GM18858 (cell line): Measurements from ENCODE around the gene ATXN7.
A peak's percentile ranks its signal among the peaks of the same experiment; 100 is the strongest.

Experiments
- ATAC-seq: cut with Tn5 transposase; IDR thresholded peaks from one replicate; pipeline ENCODE4 v1.9.1; 2021; ENCODE audit not compliant: unreplicated experiment

The ATXN7 gene, protein sequence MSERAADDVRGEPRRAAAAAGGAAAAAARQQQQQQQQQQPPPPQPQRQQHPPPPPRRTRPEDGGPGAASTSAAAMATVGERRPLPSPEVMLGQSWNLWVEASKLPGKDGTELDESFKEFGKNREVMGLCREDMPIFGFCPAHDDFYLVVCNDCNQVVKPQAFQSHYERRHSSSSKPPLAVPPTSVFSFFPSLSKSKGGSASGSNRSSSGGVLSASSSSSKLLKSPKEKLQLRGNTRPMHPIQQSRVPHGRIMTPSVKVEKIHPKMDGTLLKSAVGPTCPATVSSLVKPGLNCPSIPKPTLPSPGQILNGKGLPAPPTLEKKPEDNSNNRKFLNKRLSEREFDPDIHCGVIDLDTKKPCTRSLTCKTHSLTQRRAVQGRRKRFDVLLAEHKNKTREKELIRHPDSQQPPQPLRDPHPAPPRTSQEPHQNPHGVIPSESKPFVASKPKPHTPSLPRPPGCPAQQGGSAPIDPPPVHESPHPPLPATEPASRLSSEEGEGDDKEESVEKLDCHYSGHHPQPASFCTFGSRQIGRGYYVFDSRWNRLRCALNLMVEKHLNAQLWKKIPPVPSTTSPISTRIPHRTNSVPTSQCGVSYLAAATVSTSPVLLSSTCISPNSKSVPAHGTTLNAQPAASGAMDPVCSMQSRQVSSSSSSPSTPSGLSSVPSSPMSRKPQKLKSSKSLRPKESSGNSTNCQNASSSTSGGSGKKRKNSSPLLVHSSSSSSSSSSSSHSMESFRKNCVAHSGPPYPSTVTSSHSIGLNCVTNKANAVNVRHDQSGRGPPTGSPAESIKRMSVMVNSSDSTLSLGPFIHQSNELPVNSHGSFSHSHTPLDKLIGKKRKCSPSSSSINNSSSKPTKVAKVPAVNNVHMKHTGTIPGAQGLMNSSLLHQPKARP

GRCh38 chr3:63863150-63864007, at the start of gene ATXN7, which contains the start of gene THOC7:
Gene ATXN7, plus strand, starts transcription at chr3:63863867. Its CDS starts 48,732 bp downstream, at chr3:63912599.
Gene THOC7, minus strand, starts transcription at chr3:63863805. Its CDS starts 15 bp downstream, at chr3:63863790.
- ATAC-seq = peak; percentile 59

DNA sequence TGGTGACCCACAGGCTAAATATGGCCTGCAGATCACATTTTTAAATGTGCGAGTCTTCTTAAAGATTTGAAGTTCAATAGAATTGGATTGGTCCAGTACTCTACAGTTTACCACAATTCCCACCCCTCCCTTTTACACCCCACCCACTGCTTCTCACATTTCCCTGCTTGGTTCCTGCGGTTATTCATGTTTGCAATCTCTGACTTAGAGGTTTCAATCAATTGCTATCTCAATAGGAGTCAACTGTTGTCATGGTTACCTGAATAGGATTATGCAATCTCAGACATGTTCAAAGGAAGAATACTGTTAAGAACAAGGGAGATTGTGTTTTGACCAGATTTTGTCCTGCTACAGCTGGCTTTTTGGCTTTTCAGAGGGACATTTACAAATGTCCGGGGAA, 49.4 kb upstream of the ATXN7 start:
- no peak for ATAC-seq

DNA sequence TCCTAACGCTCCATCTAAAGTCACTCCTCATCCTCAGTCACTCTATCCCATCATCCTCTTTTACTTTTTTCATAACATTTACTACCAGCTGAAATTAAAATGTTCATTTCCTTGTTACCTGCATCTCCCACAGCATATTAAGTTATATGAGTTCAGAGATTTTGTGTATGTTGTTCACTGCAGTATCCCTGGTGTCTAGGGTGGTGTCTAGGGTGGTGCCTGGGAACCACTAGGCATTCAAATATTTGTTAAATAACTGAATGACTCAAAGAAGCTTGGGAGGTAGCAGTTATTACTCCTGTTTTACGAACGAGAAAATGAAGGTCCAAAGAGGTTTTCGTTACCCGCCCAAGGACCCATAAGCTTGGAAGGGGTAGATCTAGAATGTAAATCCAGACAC, 46.4 kb upstream of the ATXN7 start:
- no peak for ATAC-seq

DNA sequence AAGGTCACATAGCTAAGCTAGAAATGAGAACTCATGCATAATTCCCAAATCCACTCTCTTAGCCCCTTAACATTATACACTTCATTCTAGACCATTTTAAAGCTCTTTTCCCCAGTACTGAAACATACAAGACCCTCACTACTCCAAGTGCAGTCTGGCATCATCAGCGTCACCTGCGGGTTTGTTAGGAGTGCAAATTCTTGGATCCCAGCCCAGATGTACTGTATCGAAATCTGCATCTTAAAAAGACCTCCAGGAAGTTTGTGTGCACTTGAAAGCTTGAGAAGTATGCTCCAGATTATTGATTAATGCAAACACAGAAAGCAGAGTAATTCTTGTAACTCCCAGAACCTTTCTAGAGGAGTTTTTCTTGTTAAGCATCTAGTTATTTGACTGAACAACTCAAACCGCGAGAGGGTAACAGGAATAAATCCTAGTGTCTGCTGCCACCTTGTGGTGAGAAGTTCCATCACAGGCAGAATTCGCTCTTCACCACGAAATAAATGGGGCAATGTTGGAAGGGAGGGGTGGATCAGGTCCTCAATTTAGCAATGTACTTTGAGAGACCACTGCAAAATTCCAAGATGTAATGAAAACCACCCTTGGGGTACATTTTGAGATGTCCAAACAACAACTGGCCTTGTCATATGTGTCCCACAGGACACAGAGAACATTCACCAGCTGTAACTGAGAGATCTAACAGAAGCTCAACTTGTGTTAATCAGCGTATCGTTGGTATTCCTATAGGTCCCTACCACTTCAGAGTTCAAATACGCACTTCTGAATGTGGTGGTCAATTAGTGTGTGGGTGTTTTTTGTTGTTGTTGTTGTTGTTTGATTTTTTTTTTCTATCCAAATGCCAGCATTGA, 45.2 kb upstream of the ATXN7 start:
- no peak for ATAC-seq

GRCh38 chr3:63819151-63819398, 44.6 kb upstream of the ATXN7 start, which contains the start of gene C3orf49:
Gene C3orf49, plus strand, starts transcription at chr3:63819299. Its CDS starts 173 bp downstream, at chr3:63819472.
- no peak for ATAC-seq

DNA sequence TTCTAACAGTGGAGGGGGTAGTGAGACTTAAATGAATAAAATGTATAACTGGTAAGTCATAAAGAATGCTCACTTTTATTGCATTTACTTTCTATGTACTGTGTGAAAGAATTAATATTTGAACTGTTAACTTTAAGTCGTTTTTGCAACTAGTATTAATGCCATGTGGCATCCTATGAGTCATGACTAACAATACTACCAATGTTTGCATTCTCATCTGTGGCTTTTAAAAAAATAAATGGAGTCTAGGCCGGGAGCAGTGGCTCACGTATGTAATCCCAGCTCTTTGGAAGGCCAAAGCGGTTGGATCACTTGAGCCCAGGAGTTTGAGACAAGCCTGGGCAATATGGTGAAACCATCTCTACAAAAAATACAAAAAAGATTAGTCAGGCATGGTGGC, 39.4 kb upstream of the ATXN7 start:
- ATAC-seq = no peak

DNA sequence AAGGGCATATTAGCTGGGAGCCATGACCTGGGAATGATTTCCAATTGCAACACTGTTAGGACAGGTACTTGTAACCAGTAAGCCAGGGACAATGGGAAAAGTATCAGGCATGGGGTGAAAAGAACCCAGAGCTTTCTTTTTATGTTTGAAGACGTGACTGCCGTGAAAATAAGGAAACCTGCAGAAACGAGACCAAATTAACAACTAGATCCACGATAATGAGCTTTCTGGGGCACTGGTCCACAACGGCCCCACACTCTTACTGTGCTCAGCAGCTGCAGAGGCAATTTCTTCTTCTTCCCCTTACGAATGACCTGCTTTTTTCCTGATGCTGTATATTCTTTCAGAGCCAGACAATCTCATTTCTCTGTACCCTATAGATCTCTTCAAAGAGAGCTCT, 33.1 kb upstream of the ATXN7 start:
- no peak for ATAC-seq

- no peak for ATAC-seq
Measured at GRCh38 chr3:63832395-63832794, 31.3 kb upstream of the ATXN7 start.

DNA sequence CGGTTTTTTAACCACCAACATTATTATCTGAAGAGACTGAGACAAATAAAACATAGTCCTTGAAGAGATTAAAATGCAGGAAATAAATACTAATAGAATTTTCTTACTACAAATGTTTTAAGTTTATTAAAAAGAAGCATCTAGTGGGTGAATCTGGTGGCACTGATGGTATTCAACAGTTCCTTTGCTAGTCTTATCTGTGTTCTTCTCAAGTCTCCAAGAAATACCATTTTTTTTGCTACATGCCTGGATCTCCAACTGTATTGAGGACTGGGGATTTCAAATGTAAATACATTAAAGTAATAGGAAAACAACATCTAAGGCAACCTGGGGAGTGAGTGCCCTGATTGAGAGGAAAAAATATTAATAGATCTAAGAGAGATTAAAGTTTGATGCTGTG, 22.0 kb upstream of the ATXN7 start:
- no peak for ATAC-seq

- no peak for ATAC-seq
Measured at GRCh38 chr3:63842127-63842526, 21.5 kb upstream of the ATXN7 start.

- ATAC-seq = no peak
Measured at GRCh38 chr3:63845215-63845614, 18.5 kb upstream of the ATXN7 start.

DNA sequence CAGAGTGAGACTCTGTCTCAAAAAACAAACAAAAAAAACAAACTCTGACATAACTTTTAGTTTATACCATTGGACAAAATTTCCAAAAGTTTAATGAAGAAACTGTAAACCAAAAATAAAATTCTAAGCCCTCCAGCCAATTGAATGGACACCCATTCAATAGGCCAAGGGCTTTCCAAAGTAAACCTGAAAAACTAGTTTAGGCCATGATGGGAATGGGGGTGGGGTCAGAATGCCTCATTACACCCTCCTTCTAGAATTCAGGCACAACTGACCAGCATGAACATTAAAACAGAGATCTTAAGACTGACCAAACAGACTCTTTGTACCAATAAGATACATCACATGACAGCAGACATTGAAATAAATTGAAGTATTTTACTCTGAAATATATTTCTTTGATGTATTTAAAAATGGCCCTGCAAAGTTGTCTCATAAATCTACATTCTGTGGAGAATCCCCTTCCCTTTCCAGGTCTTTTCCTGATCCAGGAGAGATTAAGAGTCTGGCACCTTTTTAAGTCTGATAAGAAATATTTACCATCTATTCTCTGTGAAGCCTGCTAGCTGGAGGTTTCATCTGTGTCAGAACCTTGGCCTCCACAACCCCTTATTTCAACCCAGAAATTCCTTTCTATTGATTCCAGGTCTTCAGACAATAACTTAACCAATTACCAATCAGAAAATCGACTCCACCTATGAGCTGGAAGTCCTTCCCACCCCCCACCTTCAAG, 15.8 kb upstream of the ATXN7 start:
- ATAC-seq = no peak

DNA sequence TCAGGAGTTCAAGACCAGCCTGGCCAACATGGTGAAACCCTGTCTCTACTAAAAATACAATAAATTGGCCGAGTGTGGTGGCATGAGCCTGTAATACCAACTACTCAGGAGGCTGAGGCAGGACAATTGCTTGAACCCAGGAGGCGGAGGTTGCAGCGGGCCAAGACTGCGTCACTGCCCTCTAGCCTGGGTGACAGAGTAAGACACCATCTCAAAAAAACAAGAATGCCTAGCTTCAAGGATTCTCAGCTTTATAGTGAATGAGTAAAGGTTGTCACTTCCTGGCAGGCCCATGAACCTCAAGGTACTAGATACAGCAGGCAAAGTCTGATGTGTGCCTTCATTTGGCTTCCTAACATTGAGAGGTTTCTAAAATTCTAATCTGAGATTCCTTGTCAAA, 14.5 kb upstream of the ATXN7 start:
- no peak for ATAC-seq

GRCh38 chr3:63851287-63851686, 12.4 kb upstream of the ATXN7 start:
- ATAC-seq = no peak

- no peak for ATAC-seq
Measured at GRCh38 chr3:63853106-63853505, 10.6 kb upstream of the ATXN7 start.

GRCh38 chr3:63855333-63855940, 8.2 kb upstream of the ATXN7 start:
- no peak for ATAC-seq

GRCh38 chr3:63857311-63857710, 6.4 kb upstream of the ATXN7 start:
- ATAC-seq = no peak

- no peak for ATAC-seq
Measured at GRCh38 chr3:63860776-63861175, 2.9 kb upstream of the ATXN7 start.

DNA sequence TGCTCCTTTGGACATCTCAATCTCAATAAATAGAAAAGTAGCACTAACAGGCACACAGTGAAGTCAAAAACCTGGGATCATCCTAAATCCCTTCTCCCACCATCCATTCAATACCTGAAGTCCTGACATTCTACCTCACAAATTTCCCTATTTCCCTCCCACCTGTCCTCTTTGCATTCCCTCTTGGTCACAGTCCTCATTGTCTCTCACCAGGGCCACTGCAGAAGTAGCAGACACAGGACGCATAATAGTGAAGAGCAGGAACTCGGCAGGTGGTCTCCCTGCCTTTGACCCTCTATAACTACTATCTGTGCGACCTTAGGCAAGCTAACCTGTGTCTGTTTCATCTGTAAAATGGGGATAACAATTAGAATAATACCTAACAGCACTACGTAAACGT, 2.4 kb upstream of the ATXN7 start:
- no peak for ATAC-seq
